ENCODE results near the gene KCNAB1. TPM values are rescaled to one million over a fixed set of nuclear protein-coding genes. Genes with fewer than 3 reads are reported as not detected.
A peak's percentile ranks its signal among the peaks of the same experiment; 100 is the strongest.

KCNAB1 gene
- total RNA-seq, 3 donors from 2014 or later: 0.65 to 13.5 (median 1.2) TPM

DNA sequence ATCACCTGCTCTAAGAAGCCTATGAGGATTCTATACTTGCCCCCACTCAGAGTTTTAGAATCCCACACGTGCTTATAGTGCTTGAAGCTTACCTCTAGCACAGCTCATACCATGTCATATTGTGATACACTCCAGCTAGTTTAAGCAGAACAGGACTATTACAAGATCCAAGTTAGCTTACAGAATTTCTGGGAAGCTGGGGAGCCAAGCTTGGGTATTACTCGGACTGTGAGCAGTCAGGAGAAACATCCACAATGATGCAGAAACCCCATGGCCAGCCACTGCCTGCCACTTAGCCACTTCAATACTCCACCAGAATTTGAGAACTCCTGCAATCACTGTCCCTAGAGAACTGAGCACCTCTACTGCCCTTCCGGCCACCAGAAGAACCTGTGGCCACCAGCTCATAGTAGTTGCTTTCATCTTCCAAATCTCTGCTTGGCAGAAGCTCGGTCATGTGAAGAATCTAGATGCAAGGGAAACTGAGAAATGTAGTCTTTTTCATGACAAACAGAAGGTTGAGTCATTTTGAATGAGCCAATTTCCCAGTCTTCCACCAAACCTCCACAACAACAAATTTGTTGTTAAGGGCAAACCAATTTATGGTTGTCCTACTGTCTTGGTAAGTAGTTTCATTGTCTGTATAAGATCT lies 462.3 kb downstream of the KCNAB1 start:
- ATAC-seq (no peak), DNase-seq (no peak)
- no peak overlapping the region for H3K4me3 ChIP-seq
- intact Hi-C loops (cut with DNase I, micrococcal nuclease): no loop called here
- no peaks in the 10 kb centered on the region for H3K36me3 ChIP-seq (ENCODE audit: low read depth)
- H3K4me1 ChIP-seq (ENCODE audit: low read depth): no peaks in the 10 kb centered on the region
- no peaks in the 10 kb centered on the region for H3K9me3 ChIP-seq
- TF ChIP-seq, protein P1, sequence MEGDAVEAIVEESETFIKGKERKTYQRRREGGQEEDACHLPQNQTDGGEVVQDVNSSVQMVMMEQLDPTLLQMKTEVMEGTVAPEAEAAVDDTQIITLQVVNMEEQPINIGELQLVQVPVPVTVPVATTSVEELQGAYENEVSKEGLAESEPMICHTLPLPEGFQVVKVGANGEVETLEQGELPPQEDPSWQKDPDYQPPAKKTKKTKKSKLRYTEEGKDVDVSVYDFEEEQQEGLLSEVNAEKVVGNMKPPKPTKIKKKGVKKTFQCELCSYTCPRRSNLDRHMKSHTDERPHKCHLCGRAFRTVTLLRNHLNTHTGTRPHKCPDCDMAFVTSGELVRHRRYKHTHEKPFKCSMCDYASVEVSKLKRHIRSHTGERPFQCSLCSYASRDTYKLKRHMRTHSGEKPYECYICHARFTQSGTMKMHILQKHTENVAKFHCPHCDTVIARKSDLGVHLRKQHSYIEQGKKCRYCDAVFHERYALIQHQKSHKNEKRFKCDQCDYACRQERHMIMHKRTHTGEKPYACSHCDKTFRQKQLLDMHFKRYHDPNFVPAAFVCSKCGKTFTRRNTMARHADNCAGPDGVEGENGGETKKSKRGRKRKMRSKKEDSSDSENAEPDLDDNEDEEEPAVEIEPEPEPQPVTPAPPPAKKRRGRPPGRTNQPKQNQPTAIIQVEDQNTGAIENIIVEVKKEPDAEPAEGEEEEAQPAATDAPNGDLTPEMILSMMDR (IDR thresholded peaks at IDR 0.05): no peak

DNA sequence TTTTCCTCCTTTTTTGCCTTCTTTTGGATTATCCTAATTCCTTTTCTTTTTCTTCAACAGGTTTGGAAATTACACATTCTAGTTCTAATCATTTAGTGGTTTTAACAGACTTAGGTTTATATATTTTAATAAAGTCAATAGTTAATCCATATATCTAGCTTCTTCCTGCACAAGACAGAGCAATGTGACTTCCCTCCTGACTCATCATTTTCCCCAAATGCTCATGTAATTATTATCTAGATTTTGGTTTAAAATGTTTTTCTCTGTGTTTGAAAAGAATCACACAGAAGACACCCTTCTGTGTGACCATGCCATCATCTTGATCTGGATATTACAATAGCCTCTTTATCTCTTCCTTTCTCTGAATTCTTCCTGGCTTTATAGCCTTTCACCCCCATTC lies 463.1 kb downstream of the KCNAB1 start:
- H3K9me3 ChIP-seq: no peaks in the 10 kb centered on the region
- intact Hi-C loops (cut with DNase I, micrococcal nuclease): no loop called here
- DNase-seq: no peak
- no peaks in the 10 kb centered on the region for H3K4me1 ChIP-seq (ENCODE audit: low read depth)
- TF ChIP-seq, protein P1 (IDR thresholded peaks at IDR 0.05): no peak
- ATAC-seq: no peak
- no peak overlapping the region for H3K4me3 ChIP-seq
- H3K36me3 ChIP-seq (ENCODE audit: low read depth): no peaks in the 10 kb centered on the region

DNA sequence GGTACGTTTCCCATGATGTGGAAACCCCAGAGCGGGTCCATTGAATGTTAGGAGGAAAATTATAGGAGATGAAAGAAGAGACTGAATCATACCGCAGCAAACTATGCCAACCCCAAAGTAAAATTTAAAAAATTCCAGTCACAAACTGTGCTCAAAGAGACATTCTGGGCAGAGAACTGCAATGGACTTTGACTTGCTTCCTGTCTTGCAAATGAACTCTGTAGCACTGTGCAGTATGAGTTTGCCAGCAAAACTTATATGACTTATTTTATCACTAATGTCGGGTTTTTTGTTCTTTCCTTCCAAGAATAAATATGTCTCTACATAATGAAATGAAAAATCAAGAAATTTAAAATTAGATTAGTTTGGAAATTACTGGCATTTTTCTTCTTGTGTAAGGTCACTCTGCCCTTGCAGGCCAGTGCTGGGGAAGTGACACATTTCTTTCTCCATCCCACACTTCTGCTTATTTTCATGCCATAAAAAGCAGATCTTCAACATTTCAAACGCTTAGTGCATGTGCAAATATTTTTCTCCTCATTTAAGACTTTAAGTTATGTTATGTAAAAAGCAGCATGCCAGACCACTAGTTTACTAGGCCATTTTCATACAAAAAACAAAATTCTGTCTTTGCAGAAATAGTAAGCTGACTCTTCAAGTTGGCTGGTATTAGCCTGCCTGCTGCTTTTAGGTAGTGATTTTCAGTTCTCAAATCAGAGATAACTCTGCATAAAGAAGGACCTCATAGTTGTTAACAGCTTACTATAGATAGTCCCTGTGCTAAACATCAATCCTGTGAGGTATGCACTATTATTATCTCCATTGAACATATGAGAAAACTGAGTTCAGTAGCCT lies 466.8 kb downstream of the KCNAB1 start:
- H3K36me3 ChIP-seq (ENCODE audit: low read depth): no peaks in the 10 kb centered on the region
- no peaks in the 10 kb centered on the region for H3K9me3 ChIP-seq
- no peak for DNase-seq
- peak; percentile 50 for ATAC-seq
- H3K4me1 ChIP-seq (ENCODE audit: low read depth): no peaks in the 10 kb centered on the region
- TF ChIP-seq, protein P1 (IDR thresholded peaks at IDR 0.05): no peak
- H3K4me3 ChIP-seq: no peak overlapping the region
- intact Hi-C loops (cut with DNase I, micrococcal nuclease): no loop called here

DNA sequence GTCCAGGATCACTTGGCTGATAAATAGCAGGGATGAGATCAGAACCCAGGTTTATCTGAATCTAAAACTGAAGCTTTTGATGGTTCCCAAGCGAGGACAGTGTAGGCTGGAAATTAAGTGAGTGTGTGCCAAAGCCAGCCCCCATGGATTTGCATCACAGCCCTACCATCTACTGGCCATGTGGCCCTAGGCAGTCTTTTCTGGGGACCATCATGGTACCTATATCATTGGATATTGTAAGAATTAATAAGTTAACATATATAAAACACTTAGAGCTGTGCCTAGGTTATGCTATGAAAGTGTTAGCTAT lies 467.3 kb downstream of the KCNAB1 start:
- H3K36me3 ChIP-seq (ENCODE audit: low read depth): no peaks in the 10 kb centered on the region
- TF ChIP-seq, protein P1 (IDR thresholded peaks at IDR 0.05): no peak
- H3K9me3 ChIP-seq: no peaks in the 10 kb centered on the region
- ATAC-seq: no peak
- H3K4me3 ChIP-seq: no peak overlapping the region
- intact Hi-C loops (cut with DNase I, micrococcal nuclease): no loop called here
- H3K4me1 ChIP-seq (ENCODE audit: low read depth): no peaks in the 10 kb centered on the region
- DNase-seq: no peak

Other genes with a start within 250 kb of the KCNAB1 start
- 10 to 100 TPM; 20.2 to 44.7 (median 35.4) TPM for gene GMPS, start 249.9 kb upstream of the KCNAB1 start, total RNA-seq

Data from mucosa of descending colon (tissue), 3 donors.